H7 (cell line): ENCODE results near the gene FAM13A. TPM values are rescaled to one million over a fixed set of nuclear protein-coding genes. Genes with fewer than 3 reads are reported as not detected.

Experiments
- DNase-seq: peaks from one replicate; pipeline ENCODE4 v3.0.0; 2012
- H3K27me3 ChIP-seq: 2 replicates; pipeline ENCODE4 v1.6.0; 2011; ENCODE audit warnings: mild to moderate bottlenecking, low read length; ENCODE audit not compliant: control insufficient read depth, insufficient read depth
- H3K36me3 ChIP-seq: replicated peaks from 2 replicates; pipeline ENCODE4 v1.5.1; 2011; ENCODE audit warnings: low read length; ENCODE audit not compliant: control insufficient read depth, insufficient read depth
- H3K4me3 ChIP-seq: 2 replicates; pipeline ENCODE4 v1.5.1; 2011; ENCODE audit warnings: low read depth, mild to moderate bottlenecking, control low read depth, low read length, moderate library complexity; ENCODE audit not compliant: insufficient read depth
- total RNA-seq: library from RNA; depleted of rRNA; stranded (reverse); fragments of >200 nt; shearing (Covaris generic); gene quantifications from 2 replicates; pipeline ENCODE4 v1.2.3, GENCODE V29; 2014

FAM13A gene
- total RNA-seq, 1 experiment from 2014 or later = 7.1 TPM

DNA sequence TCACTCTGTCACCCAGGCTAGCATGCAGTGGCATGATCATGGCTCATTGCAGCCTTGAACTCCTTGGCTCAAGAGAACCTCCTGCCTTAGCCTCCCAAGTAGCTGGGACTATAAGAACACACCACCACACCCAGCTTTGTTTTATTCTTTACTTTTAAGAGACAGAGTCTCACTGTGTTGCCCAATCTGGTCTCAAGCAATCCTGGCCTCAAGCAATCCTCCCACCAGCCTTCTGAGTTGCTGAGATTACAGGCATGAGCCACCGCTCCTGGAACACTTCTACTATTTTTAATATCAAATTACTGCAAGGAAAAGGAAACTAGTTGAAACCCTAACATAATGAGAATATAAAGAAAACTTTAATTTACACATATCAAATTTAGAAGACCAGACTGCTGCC lies 85.4 kb downstream of the FAM13A start:
- Histone ChIP-seq H3K36me3 (no peaks in the 10 kb centered on the region), H3K4me3 (no peak overlapping the region), H3K27me3 (no peaks in the 10 kb centered on the region)
- no peak for DNase-seq

DNA sequence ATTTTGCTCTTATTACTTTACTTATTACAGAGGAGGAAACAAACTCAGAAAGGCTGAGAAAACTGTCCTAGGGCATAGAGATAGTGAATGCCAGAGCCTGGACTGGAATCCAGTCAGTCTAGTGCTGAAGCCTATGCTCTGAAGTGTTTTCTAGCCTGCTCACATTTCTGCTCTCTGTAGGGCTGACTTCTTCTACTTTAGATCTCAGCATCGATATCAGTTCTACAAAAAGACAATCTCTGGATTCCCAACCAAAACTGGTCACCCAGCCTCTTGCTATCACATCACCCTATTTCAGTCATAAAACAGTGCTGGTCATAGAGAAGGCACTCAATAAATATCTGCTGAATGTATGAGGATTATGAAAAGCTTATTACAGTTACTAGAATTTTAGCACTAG lies 87.2 kb downstream of the FAM13A start:
- H3K4me3 ChIP-seq = no peak overlapping the region
- H3K27me3 ChIP-seq = no peaks in the 10 kb centered on the region
- DNase-seq = no peak

DNA sequence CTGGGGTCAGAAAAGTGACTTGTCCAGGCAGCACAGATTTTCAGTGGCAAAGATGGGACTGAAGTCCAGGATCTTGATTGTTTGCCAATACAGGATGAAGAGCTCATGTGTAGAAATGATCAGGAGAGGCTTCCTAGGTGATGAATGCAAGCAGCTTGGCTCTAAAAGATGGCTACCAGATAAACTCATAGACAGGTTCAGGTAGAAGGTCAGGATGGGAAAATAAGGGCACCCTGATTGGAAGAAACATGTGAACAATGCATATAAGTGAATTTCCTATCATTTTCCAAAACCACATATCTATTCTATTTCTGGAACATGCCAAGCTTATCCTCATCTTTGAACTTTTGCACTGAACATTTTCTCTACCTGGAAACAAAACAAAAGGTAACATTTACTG lies 87.7 kb downstream of the FAM13A start:
- H3K36me3 ChIP-seq = no peaks in the 10 kb centered on the region
- DNase-seq = no peak
- H3K4me3 ChIP-seq = no peak overlapping the region
- no peaks in the 10 kb centered on the region for H3K27me3 ChIP-seq

More for the DNA sequence above, 87.2 kb downstream of the FAM13A start:
- H3K36me3 ChIP-seq = no peaks in the 10 kb centered on the region

DNA sequence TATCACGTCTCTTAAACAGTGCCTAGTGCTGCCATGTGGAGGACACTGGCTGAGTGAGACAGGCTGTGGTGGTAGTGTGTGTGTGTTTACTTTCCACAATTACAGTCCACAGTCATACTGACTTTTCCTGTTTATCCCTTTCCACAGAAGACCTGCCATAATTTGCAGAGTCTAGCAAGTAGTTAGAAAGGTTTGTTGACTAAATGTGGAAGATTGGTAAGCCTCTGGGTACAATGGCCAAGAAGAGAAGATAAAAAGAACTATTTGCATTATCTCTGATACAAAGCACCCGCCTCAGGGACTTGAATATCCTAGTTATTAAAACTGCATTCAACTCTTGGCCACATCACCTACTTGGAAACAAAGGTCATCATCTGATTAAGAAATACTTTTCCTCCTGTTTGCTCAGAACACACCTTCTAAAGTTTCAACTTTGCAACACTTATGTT lies 89.1 kb downstream of the FAM13A start:
- no peaks in the 10 kb centered on the region for H3K36me3 ChIP-seq
- no peaks in the 10 kb centered on the region for H3K27me3 ChIP-seq
- H3K4me3 ChIP-seq = no peak overlapping the region
- no peak for DNase-seq

DNA sequence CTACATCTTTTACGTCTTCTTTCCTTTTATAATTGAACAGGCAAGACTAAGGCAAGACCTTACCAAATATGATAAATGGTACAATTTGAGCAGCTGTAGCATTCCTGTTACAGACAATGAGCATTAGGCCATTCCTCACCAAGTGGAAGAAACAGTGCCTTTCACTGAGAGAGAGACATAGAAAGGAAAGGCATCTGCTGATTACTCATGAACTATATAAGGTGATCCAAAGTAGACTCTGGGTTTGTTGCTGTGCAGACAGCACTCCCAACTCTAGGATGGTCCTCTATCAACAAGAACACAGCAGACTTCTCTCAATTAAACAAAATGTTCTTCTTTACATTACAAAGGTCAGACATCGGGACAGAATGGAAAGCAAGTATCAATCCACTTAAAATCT lies 91.9 kb downstream of the FAM13A start:
- Histone ChIP-seq H3K27me3 (no peaks in the 10 kb centered on the region), H3K36me3 (no peaks in the 10 kb centered on the region), H3K4me3 (no peak overlapping the region)
- DNase-seq = no peak

DNA sequence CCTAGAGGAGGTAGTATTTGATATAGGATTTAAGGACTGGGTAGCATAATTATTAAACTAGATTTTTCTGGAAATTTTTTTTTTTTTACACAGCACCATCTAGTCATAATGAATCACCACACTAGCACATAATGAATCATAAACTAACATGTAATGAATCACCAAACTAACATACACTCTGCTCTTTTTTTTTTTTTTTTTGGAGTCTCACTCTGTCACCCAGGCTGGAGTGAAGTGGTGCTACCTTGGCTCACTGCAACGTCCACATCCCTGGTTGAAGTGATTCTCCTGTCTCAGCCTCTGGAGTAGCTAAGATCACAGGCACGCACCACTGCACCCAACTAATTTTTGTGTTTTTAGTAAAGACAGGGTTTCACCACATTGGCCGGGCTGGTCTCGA lies 92.5 kb downstream of the FAM13A start:
- Histone ChIP-seq H3K36me3 (no peaks in the 10 kb centered on the region), H3K4me3 (no peak overlapping the region), H3K27me3 (no peaks in the 10 kb centered on the region)
- no peak for DNase-seq

DNA sequence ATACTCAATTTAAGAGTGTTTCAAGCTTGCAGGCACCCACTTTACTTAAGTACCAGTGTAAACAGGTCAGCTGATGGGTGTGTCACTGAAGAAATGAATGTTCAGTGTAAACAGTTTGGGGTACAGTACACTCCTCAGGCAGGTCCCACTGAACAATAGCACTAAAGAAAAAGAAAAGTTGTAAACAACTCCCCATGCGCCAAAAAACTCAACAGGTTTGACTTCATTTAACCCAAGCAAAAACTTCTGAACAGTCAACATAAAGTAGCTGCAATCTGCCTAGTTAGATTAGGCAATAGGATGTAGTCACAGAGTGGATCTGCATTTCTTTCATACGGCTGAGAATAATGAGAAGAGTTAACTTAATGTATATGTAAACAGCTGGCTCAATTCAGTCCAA lies 93.2 kb downstream of the FAM13A start:
- no peak overlapping the region for H3K4me3 ChIP-seq
- DNase-seq = no peak

DNA sequence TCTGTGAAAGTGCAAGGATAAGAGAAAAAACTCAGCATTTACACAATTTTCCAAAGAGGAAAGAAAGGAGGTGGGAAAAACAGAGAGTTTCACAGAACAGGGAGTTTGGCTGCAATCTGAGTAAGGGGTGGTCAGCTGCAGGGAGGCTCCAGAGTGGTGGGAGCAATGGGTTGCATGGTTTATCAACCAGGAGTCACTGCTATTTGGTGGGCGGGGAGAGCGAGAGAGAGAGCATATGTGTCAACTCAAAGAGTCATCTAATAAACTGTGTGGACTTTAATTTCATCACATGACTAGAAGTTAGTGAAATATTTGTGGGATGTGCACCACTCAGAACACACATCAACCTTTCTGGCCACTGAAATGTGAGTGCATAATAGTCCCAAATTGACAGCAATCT lies 94.6 kb downstream of the FAM13A start:
- Histone ChIP-seq H3K36me3 (no peaks in the 10 kb centered on the region), H3K27me3 (no peaks in the 10 kb centered on the region), H3K4me3 (no peak overlapping the region)
- DNase-seq = no peak

More for the DNA sequence above, 93.2 kb downstream of the FAM13A start:
- no peaks in the 10 kb centered on the region for H3K27me3 ChIP-seq
- H3K36me3 ChIP-seq = no peaks in the 10 kb centered on the region

DNA sequence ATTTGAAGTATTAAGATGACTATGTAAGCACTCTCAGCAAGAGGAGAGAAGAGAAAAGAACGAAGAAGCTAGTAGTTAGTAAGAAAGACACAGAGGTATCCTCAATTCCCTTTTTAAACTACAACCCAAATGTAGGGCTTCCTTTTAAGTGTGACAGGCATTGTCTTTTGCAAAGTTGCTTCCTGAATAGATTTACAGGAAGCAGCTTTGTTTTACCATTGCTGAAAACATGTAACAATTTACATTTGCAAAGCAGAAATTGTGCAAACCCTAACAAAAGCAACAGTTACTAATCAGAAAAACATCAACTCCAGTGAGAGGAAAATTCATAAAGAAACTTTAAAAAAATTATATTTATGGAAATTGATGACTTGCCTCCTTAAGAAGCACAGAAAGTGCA lies 96.4 kb downstream of the FAM13A start:
- no peaks in the 10 kb centered on the region for H3K27me3 ChIP-seq
- DNase-seq = peak; percentile 22
- no peaks in the 10 kb centered on the region for H3K36me3 ChIP-seq
- no peak overlapping the region for H3K4me3 ChIP-seq

DNA sequence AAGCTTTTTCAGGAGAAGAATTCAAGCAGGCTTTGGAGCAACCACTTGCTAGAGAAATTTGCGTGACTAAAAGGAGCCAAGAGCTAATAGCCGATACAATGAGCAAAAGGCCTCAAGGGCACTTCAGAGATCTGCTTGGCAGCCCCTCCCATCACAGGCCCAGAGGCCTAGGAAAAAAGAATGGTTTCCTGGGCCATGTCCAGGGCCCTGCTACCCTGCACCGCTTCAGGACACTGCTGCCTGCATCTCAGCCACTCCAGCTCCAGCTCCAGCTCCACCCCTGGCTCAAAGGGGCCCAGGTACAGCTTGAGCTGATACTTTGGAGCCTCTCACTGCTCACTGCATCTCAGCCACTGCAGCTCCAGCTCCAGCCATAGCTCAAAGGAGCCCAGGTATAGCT lies 98.9 kb downstream of the FAM13A start:
- no peak for DNase-seq
- no peaks in the 10 kb centered on the region for H3K27me3 ChIP-seq
- H3K36me3 ChIP-seq = no peaks in the 10 kb centered on the region
- no peak overlapping the region for H3K4me3 ChIP-seq

DNA sequence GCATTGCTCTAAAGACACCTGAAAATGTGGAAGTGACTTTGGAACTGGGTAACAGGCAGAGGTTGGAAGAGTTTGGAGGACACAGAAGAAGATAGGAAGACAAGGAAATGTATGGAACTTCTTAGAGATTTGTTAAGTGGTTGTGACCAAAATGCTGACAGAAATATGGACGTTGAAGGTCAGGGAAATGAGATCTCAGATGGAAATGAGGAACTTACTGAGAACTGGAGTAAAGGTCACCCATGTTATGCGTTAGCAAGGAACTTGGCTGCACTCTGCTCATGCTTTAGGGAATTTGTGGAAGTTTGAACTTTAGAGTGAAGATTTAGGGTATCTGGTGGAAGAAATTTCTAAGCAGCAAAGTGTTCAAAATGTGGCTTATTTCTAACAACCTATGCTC lies 99.4 kb downstream of the FAM13A start:
- Histone ChIP-seq H3K36me3 (no peaks in the 10 kb centered on the region), H3K27me3 (no peaks in the 10 kb centered on the region), H3K4me3 (no peak overlapping the region)
- no peak for DNase-seq

DNA sequence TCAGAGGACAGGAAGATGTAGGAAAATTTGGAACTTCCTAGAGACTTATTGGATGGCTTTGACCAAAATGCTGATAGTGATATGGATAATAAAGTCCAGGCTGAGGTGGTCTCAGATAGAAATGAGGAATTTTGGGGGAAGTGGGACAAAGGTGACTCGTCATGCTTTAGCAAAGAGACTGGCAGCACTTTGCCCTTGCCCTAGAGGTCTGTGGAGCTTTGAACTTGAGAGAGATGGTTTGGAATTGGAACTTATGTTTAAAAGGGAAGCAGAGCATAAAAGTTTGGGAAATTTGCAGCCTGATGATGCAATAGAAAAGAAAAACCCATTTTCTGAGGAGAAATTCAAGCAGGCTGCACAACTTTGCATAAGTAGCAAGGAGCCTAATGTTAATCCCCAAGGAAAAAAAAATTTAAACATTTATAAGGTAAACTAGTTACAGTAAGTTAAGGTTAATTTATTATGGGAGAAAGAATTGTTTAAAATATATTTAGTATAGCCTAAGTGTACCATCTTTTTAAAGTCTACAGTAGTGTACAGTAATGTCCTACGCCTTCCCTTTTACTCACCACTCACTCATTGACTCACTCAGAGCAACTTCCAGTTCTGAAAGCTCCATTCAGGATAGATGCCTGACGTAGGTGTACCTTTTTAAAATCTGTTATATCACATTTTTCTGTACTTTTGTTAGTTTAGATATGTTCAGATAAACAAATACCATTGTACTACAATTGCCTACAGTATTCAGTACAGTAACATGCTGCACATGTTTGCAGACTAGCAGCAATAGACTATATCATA lies 101.2 kb downstream of the FAM13A start:
- Histone ChIP-seq H3K4me3 (no peak overlapping the region), H3K36me3 (no peaks in the 10 kb centered on the region), H3K27me3 (no peaks in the 10 kb centered on the region)
- DNase-seq = no peak

DNA sequence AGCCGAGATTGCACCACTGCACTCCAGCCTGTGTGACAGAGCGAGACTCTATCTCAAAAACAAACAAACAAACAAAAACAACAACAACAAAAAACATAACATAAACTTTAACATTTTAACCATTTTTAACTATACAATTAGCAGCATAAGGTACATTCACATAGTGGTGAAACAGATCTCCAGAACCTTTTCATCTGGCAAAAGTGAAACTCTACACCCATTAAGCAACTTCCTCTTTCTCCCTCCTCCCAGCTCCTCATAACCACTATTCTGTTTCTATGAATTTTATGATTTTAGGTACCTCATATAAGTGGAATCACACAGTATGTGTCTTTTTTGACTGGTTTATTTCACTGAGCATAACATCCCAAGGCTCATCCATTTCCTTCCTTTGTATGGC lies 103.6 kb downstream of the FAM13A start:
- no peak for DNase-seq
- H3K36me3 ChIP-seq = no peaks in the 10 kb centered on the region
- no peaks in the 10 kb centered on the region for H3K27me3 ChIP-seq
- H3K4me3 ChIP-seq = no peak overlapping the region

DNA sequence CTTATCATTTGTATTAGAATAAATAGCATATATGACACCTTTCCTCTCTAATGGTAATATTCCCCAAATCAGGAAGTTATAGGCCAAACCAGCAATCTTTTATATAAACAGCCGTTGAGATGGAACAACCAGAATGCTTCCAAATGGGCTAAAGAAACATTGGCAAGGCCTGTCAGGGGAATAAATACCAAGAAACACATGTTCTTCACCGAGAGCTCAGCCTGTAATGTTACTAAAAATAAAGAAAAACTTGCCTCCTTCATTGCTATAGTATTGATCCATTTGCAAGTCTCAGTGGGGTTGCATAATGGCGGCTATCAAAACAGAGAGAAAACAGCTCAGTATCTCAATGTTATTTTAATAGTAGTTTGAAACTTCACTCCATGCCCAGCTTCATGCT lies 104.9 kb downstream of the FAM13A start:
- H3K27me3 ChIP-seq = no peaks in the 10 kb centered on the region
- no peak for DNase-seq
- no peaks in the 10 kb centered on the region for H3K36me3 ChIP-seq
- H3K4me3 ChIP-seq = no peak overlapping the region

DNA sequence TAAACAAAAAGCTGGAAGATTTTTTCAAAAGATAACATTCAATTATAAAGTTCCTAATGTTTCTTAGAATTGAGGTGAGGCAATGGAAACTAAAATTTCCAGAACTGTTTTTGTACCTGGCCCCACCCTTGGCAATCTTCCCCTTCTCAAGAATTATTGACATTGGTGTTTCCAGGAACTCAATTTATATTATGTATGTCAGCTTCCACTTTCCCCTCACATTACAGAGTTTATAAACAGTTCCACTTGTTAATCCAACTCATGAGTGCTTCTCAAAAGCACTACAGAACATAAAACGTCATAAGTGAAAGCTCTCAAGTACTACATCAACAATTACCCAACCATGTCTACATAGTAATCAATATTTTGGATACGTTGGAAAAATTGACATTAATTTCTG lies 107.4 kb downstream of the FAM13A start:
- DNase-seq = no peak
- no peaks in the 10 kb centered on the region for H3K36me3 ChIP-seq
- H3K4me3 ChIP-seq = no peak overlapping the region
- H3K27me3 ChIP-seq = no peaks in the 10 kb centered on the region

DNA sequence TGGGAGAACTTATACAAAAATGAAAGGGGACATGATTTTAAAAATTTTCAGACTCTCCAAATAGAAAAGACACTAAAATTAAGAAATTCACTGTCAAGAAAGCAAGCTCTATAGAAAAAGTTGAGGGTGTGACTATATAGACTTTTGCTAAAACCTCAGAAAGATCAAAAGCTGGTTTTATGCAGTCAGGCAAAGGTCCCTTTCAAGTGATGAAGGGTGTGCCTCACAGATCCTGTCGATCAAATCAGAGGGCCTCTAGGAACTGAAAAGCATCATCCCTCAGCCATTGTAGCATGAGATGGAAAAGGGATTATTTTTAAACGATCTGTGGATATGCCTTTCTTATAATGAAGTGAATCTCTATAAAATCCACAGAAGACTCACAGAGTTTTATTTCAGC lies 116.5 kb downstream of the FAM13A start:
- no peak for DNase-seq
- no peak overlapping the region for H3K4me3 ChIP-seq
- no peaks in the 10 kb centered on the region for H3K36me3 ChIP-seq
- no peaks in the 10 kb centered on the region for H3K27me3 ChIP-seq
